IMR-90 (cell line): Measurements from ENCODE around the gene S1PR5. TPM values are rescaled to one million over a fixed set of nuclear protein-coding genes. Genes with fewer than 3 reads are reported as not detected.

Experiments used
- ATAC-seq: fragments of 200-7000 bp; cut with Tn5 transposase; 2 replicates; pipeline ENCODE4 v1.9.1; 2020; ENCODE audit warnings: low read depth, mild to moderate bottlenecking, moderate library complexity
- BruUV-seq: library from RNA; stranded (reverse); fragments of 400-500 nt; replicated peaks from 2 replicates; lab custom pipeline; 2021; lab: Mats Ljungman, UMichigan
- CTCF ChIA-PET: fragments of 300-600 bp; formaldehyde crosslinking; extraction: SDS; loops from one replicate; lab custom pipeline; 2021; ENCODE audit warnings: antibody characterized with exemption; lab: Yijun Ruan, JAX
- POLR2A ChIA-PET: fragments of 300-600 bp; sonication (Branson Sonifier 250); formaldehyde crosslinking; loops from one replicate; lab custom pipeline; 2022; ENCODE audit warnings: antibody characterized with exemption; ENCODE audit not compliant: unreplicated experiment; lab: Charles Lee
- DNase-seq: peaks from one replicate; pipeline ENCODE4 v3.0.0; 2013
- H2AFZ ChIP-seq: replicated peaks from 2 replicates; pipeline ENCODE3; 2013; ENCODE audit warnings: low read length, mild to moderate bottlenecking; ENCODE audit not compliant: poor library complexity
- H2AK5ac ChIP-seq: 2 replicates; pipeline ENCODE4 v1.6.1; 2013; ENCODE audit warnings: low read depth, low read length, inconsistent platforms
- H2AK9ac ChIP-seq: replicated peaks from 2 replicates; pipeline ENCODE3; 2013; ENCODE audit warnings: mild to moderate bottlenecking, low read depth, low read length, moderate library complexity; ENCODE audit not compliant: poor library complexity
- H2BK120ac ChIP-seq: 2 replicates; pipeline ENCODE4 v1.6.1; 2013; ENCODE audit warnings: low read depth, low read length, inconsistent platforms
- H2BK15ac ChIP-seq: 3 replicates; pipeline ENCODE4 v1.6.1; 2013; ENCODE audit warnings: low read depth, low read length, inconsistent platforms
- H2BK20ac ChIP-seq: 2 replicates; pipeline ENCODE4 v1.6.1; 2013; ENCODE audit warnings: low read depth, mild to moderate bottlenecking, inconsistent platforms, low read length, moderate library complexity
- H2BK5ac ChIP-seq: 2 replicates; pipeline ENCODE4 v1.6.1; 2013; ENCODE audit warnings: mild to moderate bottlenecking, low read depth, low read length, inconsistent platforms; ENCODE audit not compliant: poor library complexity, severe bottlenecking
- H3K14ac ChIP-seq: replicated peaks from 2 replicates; pipeline ENCODE4 v1.6.1; 2013; ENCODE audit warnings: low read depth, low read length, inconsistent platforms
- H3K18ac ChIP-seq: 2 replicates; pipeline ENCODE4 v1.6.1; 2013; ENCODE audit warnings: low read depth, low read length, control low read depth
- H3K23ac ChIP-seq: 2 replicates; pipeline ENCODE4 v1.6.1; 2013; ENCODE audit warnings: low read depth, low read length, inconsistent platforms
- H3K27ac ChIP-seq: 2 replicates; pipeline ENCODE4 v1.5.1; 2013; ENCODE audit warnings: mild to moderate bottlenecking, control low read depth, low read length; ENCODE audit not compliant: insufficient read depth
- H3K27me3 ChIP-seq: 2 replicates; pipeline ENCODE4 v1.6.1; 2013; ENCODE audit warnings: low read length; ENCODE audit not compliant: control insufficient read depth, insufficient read depth
- H3K36me3 ChIP-seq: 2 replicates; pipeline ENCODE4 v1.6.1; 2013; ENCODE audit warnings: low read length, mixed read lengths; ENCODE audit not compliant: control insufficient read depth, insufficient read depth
- H3K4ac ChIP-seq: 2 replicates; pipeline ENCODE4 v1.6.1; 2013; ENCODE audit warnings: low read depth, low read length, inconsistent platforms
- H3K4me1 ChIP-seq: 2 replicates; pipeline ENCODE4 v1.6.1; 2013; ENCODE audit warnings: low read length, mixed read lengths; ENCODE audit not compliant: control insufficient read depth, insufficient read depth
- H3K4me2 ChIP-seq: 2 replicates; pipeline ENCODE4 v1.6.1; 2013; ENCODE audit warnings: low read depth, mild to moderate bottlenecking, control low read depth, low read length, moderate library complexity
- H3K4me3 ChIP-seq: 2 replicates; pipeline ENCODE4 v1.5.1; 2013; ENCODE audit warnings: low read depth, mild to moderate bottlenecking, control low read depth, low read length, moderate library complexity; ENCODE audit not compliant: insufficient read depth
- H3K56ac ChIP-seq: 2 replicates; pipeline ENCODE4 v1.6.1; 2013; ENCODE audit warnings: low read length, inconsistent platforms; ENCODE audit not compliant: insufficient read depth; ENCODE audit errors: extremely low read depth
- H3K79me1 ChIP-seq, 2 experiments: 2 replicates each; pipeline ENCODE4 v1.6.1; 2013; ENCODE audit warnings: low read length in 2 of 2, inconsistent platforms in 1 of 2, low read depth in 1 of 2
- H3K9ac ChIP-seq: 2 replicates; pipeline ENCODE4 v1.6.1; 2013; ENCODE audit warnings: low read depth, low read length, control low read depth
- H3K9me1 ChIP-seq: 2 replicates; pipeline ENCODE4 v1.6.1; 2013; ENCODE audit warnings: low read length, inconsistent platforms; ENCODE audit not compliant: insufficient read depth
- H3K9me3 ChIP-seq: 2 replicates; pipeline ENCODE4 v1.6.1; 2013; ENCODE audit warnings: low read length; ENCODE audit not compliant: control insufficient read depth, insufficient read depth
- H4K20me1 ChIP-seq: 2 replicates; pipeline ENCODE4 v1.6.1; 2013; ENCODE audit warnings: low read length, inconsistent platforms; ENCODE audit not compliant: insufficient read depth
- H4K5ac ChIP-seq: 2 replicates; pipeline ENCODE4 v1.6.1; 2013; ENCODE audit warnings: mild to moderate bottlenecking, low read depth, low read length, control low read depth
- H4K8ac ChIP-seq, 2 experiments: 2 replicates each; pipeline ENCODE4 v1.6.1; 2013; ENCODE audit warnings: low read depth in 2 of 2, low read length in 2 of 2, control low read depth in 1 of 2, inconsistent platforms in 1 of 2
- H4K91ac ChIP-seq: 2 replicates; pipeline ENCODE4 v1.6.1; 2013; ENCODE audit warnings: low read depth, low read length, inconsistent platforms; ENCODE audit not compliant: insufficient read depth
- MXI1 ChIP-seq: IDR thresholded peaks from 2 replicates; pipeline ENCODE4 v1.6.1; 2012; ENCODE audit warnings: low read depth, mild to moderate bottlenecking, low read length, moderate library complexity, borderline replicate concordance
- NFE2L2 ChIP-seq: fragments of 150-350 bp; IDR thresholded peaks from 2 replicates; pipeline ENCODE4 v1.6.1; 2016; ENCODE audit warnings: low read depth, mild to moderate bottlenecking, low read length
- POLR2A ChIP-seq: IDR thresholded peaks from 2 replicates; pipeline ENCODE4 v1.6.1; 2012; ENCODE audit warnings: mild to moderate bottlenecking, low read depth, low read length
- WGBS, 2 experiments: methylation state at CpG; one replicate each; pipeline versions ENCODE4 v1.1.5 to v1.1.7; 2013; ENCODE audit warnings: missing lambda C conversion rate in 2 of 2; ENCODE audit not compliant: insufficient read length in 1 of 2; ENCODE audit errors: extremely low coverage in 2 of 2; 5-methylcytosine and 5-hydroxymethylcytosine counted together
- dilution Hi-C: fragments of 300-500 bp; cut with HindIII; formaldehyde crosslinking; loops from one replicate; pipeline ENCODE4 v1.14.3; 2018; ENCODE audit warnings: low sequenced_read_pairs; ENCODE audit not compliant: unreplicated experiment
- in situ Hi-C: fragments of 300-500 bp; cut with MboI; formaldehyde crosslinking; loops from 3 replicates; pipeline ENCODE4 v1.14.3; 2019; ENCODE audit warnings: low sequenced_read_pairs, inconsistent platforms, mixed read lengths
- intact Hi-C: fragments of 100-400 bp; cut with micrococcal nuclease; formaldehyde crosslinking; loops from 2 replicates; pipeline ENCODE4 v1.10.0; 2022
- polyA plus RNA-seq, 3 experiments: library from polyadenylated mRNA; depleted of rRNA; stranded (reverse); fragments of >200 nt; gene quantifications; 2 replicates each; pipeline ENCODE4 v1.2.3, GENCODE V29; 2012; ENCODE audit warnings: low replicate concordance in 1 of 3
- total RNA-seq: library from RNA; depleted of rRNA; stranded (reverse); fragments of >200 nt; gene quantifications from 2 replicates; pipeline ENCODE4 v1.2.3, GENCODE V29; 2012

Gene S1PR5
- total and polyA plus RNA-seq, 2 of the 4 experiments (the other 2 are of a cell fraction), result 0.36 to 0.55 TPM

- Histone ChIP-seq H4K5ac (no peak overlapping the region), H3K9me3 (no peaks in the 10 kb centered on the region), H3K9ac (no peak overlapping the region), H2BK5ac (no peak overlapping the region), H3K14ac (no peak overlapping the region), H3K56ac (no peak overlapping the region), H3K23ac (no peak overlapping the region), H3K79me1 (peaks cover 0 to 22% of the 10 kb centered on the region in 2 experiments; a peak in 1 of 4 replicates), H2BK15ac (no peak overlapping the region), H2AK5ac (no peak overlapping the region), H2AK9ac (no peak overlapping the region), H2AFZ (no peak overlapping the region), H3K18ac (no peak overlapping the region), H3K27ac (no peak overlapping the region), H3K27me3 (no peaks in the 10 kb centered on the region), H3K9me1 (no peaks in the 10 kb centered on the region), H4K8ac (no peak overlapping the region), H2BK20ac (no peak overlapping the region), H2BK120ac (no peak overlapping the region), H4K91ac (no peak overlapping the region), H3K4me2 (no peak overlapping the region), H3K4ac (no peak overlapping the region), H3K4me3 (no peak overlapping the region), H4K20me1 (peaks cover 14% of the 10 kb centered on the region), H3K4me1 (no peaks in the 10 kb centered on the region), H3K36me3 (peaks cover 50% of the 10 kb centered on the region)
- in situ Hi-C loops (no loop called here), intact Hi-C loops (loop anchor here (10.0 kb wide), 1 partner anchor 158 kb away; no protein-coding TSS in a partner anchor), dilution Hi-C loops (no loop called here)
- no peak for TF ChIP-seq MXI1
- no peak for TF ChIP-seq NFE2L2
- no peak for TF ChIP-seq POLR2A
- ATAC-seq (no peak), DNase-seq (no peak)
- CTCF ChIA-PET, result no interaction called here
- no TSS peak for BruUV-seq
- WGBS, 2 experiments, result 90% methylated on average over 8 of the region's 13 CpGs; no CpG with 5 or more reads in 1 of the 2 experiments
- POLR2A ChIA-PET, result no interaction called here
Measured at GRCh38 chr19:10486551-10486950, 30.7 kb downstream of the S1PR5 start.
